Measurements from ENCODE around the gene CAMK2N1. TPM values are rescaled to one million over a fixed set of nuclear protein-coding genes. Genes with fewer than 3 reads are reported as not detected.

The CAMK2N1 gene
- total and polyA plus RNA-seq, 2 of the 8 experiments (the other 6 are each of a cell fraction or from before 2014, with no cell fraction given): 2.3 to 5.6 TPM

- no peaks in the 10 kb centered on the region for H3K36me3 ChIP-seq (ENCODE audit: control insufficient read depth in 2 of 4, insufficient read depth in 4 of 4, low read length in 3 of 4)
- no peak overlapping the region for H3K18ac ChIP-seq (ENCODE audit: extremely low read depth, low read length)
- H3K23ac ChIP-seq (ENCODE audit: insufficient read length): no peak overlapping the region
- H3K27ac ChIP-seq (ENCODE audit: low read depth, low read length): no peak overlapping the region
- FAIRE-seq (no peak), DNase-seq (ENCODE audit: low read depth in 1 of 2, low spot score in 2 of 2) (no peak)
- H3K14ac ChIP-seq (ENCODE audit: insufficient read length): no peak overlapping the region
- no peak overlapping the region for H3K4me3 ChIP-seq (ENCODE audit: extremely low read depth in 1 of 4, insufficient read depth in 2 of 4, low read depth in 3 of 4, low read length in 4 of 4)
- H3K79me1 ChIP-seq (ENCODE audit: low read depth, low read length): no peaks in the 10 kb centered on the region
- no peak overlapping the region for H3K56ac ChIP-seq (replicated peaks; ENCODE audit: insufficient read length, low read depth, low read length)
- no peak overlapping the region for H2BK120ac ChIP-seq (replicated peaks; ENCODE audit: low read depth, low read length)
- ChIA-PET POLR2A (ENCODE audit: partially characterized antibody) (interaction anchor here (1.1 to 3.2 kb wide), 2 partner anchors 14 to 18 kb away, joined by 7 to 14 read pairs; no protein-coding TSS in a partner anchor), CTCF (ENCODE audit: partially characterized antibody) (interaction anchor here (1.2 to 1.9 kb wide), 4 partner anchors 14 to 89 kb away, joined by 4 to 7 read pairs (median 4); no protein-coding TSS in a partner anchor)
- H3K4me2 ChIP-seq (ENCODE audit: insufficient read depth in 1 of 2, low read depth in 2 of 2, low read length in 2 of 2): no peak overlapping the region
- H4K5ac ChIP-seq (ENCODE audit: insufficient read length, low read depth, low read length): no peak overlapping the region
- no peak overlapping the region for H3K9ac ChIP-seq (replicated peaks in 1 of 4; ENCODE audit: extremely low read depth in 1 of 4, low read depth in 3 of 4, low read length in 3 of 4)
- no peak overlapping the region for H3K4ac ChIP-seq (replicated peaks; ENCODE audit: insufficient read length, low read depth, low read length)
- 89% methylated on average over 7 of the region's 9 CpGs; no CpG with 5 or more reads in 1 of the 2 experiments for WGBS, 2 experiments (ENCODE audit: extremely low coverage in 1 of 2, insufficient coverage in 1 of 2, insufficient read length in 1 of 2, insufficient replicate concordance in 2 of 2, low coverage in 1 of 2, low lambda C conversion rate in 2 of 2, missing lambda C conversion rate in 1 of 2)
- H2BK12ac ChIP-seq (ENCODE audit: low read depth, low read length): no peak overlapping the region
- H4K20me1 ChIP-seq (replicated peaks in 1 of 2; ENCODE audit: control insufficient read depth in 1 of 2, insufficient read depth in 2 of 2, low read length in 2 of 2): no peaks in the 10 kb centered on the region
- H2BK20ac ChIP-seq (ENCODE audit: low read length): no peak overlapping the region
- H2AFZ ChIP-seq (ENCODE audit: low read length): no peak overlapping the region
- no peak overlapping the region for H2BK15ac ChIP-seq (ENCODE audit: low read length)
- H4K91ac ChIP-seq (replicated peaks; ENCODE audit: insufficient read length, low read length): no peak overlapping the region
- peaks cover 0 to 6% (median 0%) of the 10 kb centered on the region in 4 experiments; a peak in 4 of 7 replicates for H3K27me3 ChIP-seq (replicated peaks in 1 of 4; ENCODE audit: control insufficient read depth in 3 of 4, extremely low read depth in 1 of 4, insufficient read depth in 3 of 4, low read length in 3 of 4)
- no peak overlapping the region for H4K8ac ChIP-seq (ENCODE audit: extremely low read depth, insufficient read depth, low read length)
- peaks cover 8% of the 10 kb centered on the region; the same call in 1 of the 2 replicates for H3K23me2 ChIP-seq (ENCODE audit: low read depth, low read length)
- H3K79me2 ChIP-seq (ENCODE audit: control insufficient read depth in 1 of 2, insufficient read depth in 2 of 2, low read length in 2 of 2): no peaks in the 10 kb centered on the region
- H2BK5ac ChIP-seq (ENCODE audit: low read depth, low read length): no peak overlapping the region
- H3K4me1 ChIP-seq (replicated peaks in 1 of 4; ENCODE audit: control insufficient read depth in 3 of 4, insufficient read depth in 4 of 4, low read length in 3 of 4): no peaks in the 10 kb centered on the region
- peaks cover 0 to 4% of the 10 kb centered on the region in 2 experiments; a peak in 1 of 4 replicates for H3K9me3 ChIP-seq (ENCODE audit: insufficient read depth in 2 of 2, low read depth in 1 of 2, low read length in 1 of 2)
- no peak overlapping the region for H2AK5ac ChIP-seq (ENCODE audit: low read depth, low read length)
- no peak for TF ChIP-seq KDM5A (IDR thresholded peaks at IDR 0.05; ENCODE audit: low read length)
- no peak for TF ChIP-seq CHD1 (IDR thresholded peaks at IDR 0.05; ENCODE audit: low read depth, low read length)
- TF ChIP-seq SIX5 (IDR thresholded peaks at IDR 0.05; ENCODE audit: low read depth, low read length): no peak
- no peak for TF ChIP-seq YY1 (IDR thresholded peaks at IDR 0.05; ENCODE audit: low read depth, low read length)
- TF ChIP-seq KDM4A (IDR thresholded peaks at IDR 0.05; ENCODE audit: low read depth, low read length, severe bottlenecking): no peak
- TF ChIP-seq CEBPB (IDR thresholded peaks at IDR 0.05; ENCODE audit: low read depth, low read length): no peak
- TF ChIP-seq SP4 (IDR thresholded peaks at IDR 0.05; ENCODE audit: low read length): no peak
- no peak for TF ChIP-seq RFX5 (IDR thresholded peaks at IDR 0.05; ENCODE audit: borderline replicate concordance, low read depth, low read length)
- TF ChIP-seq BRCA1 (IDR thresholded peaks at IDR 0.05; ENCODE audit: low read depth, low read length): no peak
- no peak for TF ChIP-seq RBBP5 (IDR thresholded peaks at IDR 0.05; ENCODE audit: borderline replicate concordance, low read depth, low read length)
- no peak for TF ChIP-seq TBP (IDR thresholded peaks at IDR 0.05; ENCODE audit: low read depth, low read length)
- TF ChIP-seq CTBP2 (IDR thresholded peaks at IDR 0.05; ENCODE audit: borderline replicate concordance, insufficient read depth, insufficient read length, low read length): no peak
Observed at GRCh38 chr1:20466273-20466672, 19.7 kb downstream of the CAMK2N1 start.

Data from H1 (cell line).